ENCODE results near the gene PRKCA. TPM values are rescaled to one million over a fixed set of nuclear protein-coding genes. Genes with fewer than 3 reads are reported as not detected.

Gene PRKCA
- total and polyA plus RNA-seq, 10 of the 15 experiments (the other 5 are each of a cell fraction or from before 2014, with no cell fraction given) = 0.11 to 14.6 (median 0.72) TPM

DNA sequence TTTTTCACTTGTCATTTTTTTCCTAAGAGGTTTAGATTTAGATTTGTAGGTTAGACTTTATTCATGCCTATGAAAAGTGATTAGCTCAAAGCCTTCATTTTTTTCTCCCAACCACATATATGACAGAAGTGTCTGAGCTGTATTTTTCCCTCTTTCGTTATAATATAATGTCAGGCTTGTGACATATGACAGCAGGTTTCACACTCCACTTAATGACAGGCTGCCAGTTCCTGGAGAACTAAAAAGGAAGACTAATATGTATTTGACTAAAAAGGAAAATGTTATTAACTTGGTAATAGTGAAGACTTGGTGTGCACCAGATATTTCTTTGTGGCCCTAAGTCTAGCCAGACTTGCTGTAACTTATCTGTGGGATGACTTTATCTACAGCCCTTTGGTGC, 331.8 kb downstream of the PRKCA start:
- ATAC-seq (no peak), DNase-seq (ENCODE audit: low read depth, low spot score) (no peak), FAIRE-seq (no peak)
- WGBS (ENCODE audit: insufficient coverage, insufficient replicate concordance, low lambda C conversion rate, missing lambda C conversion rate) = 0% methylated on average over 1 of the region's 1 CpG
- ChIA-PET CTCF (interaction anchor here (0.7 to 1.6 kb wide), 4 partner anchors 14 to 70 kb away, joined by 3 to 5 read pairs (median 3); no protein-coding TSS in a partner anchor), SMC1A (ENCODE audit: uncharacterized antibody, unreplicated experiment) (interaction anchor here (0.8 to 1.1 kb wide), 2 partner anchors 14 to 36 kb away, joined by 3 read pairs; no protein-coding TSS in a partner anchor), POLR2A (no interaction called here), RAD21 (ENCODE audit: unreplicated experiment) (interaction anchor here (2.3 kb wide), 1 partner anchor 71 kb away, joined by 13 read pairs; no protein-coding TSS in a partner anchor)
- Histone ChIP-seq H3K4me3 (no peak overlapping the region), H3K4me2 (ENCODE audit: control insufficient read depth, insufficient read depth) (no peak overlapping the region), H2AFZ (ENCODE audit: control insufficient read depth, low read depth, low read length) (no peak overlapping the region), H3K36me3 (ENCODE audit: control insufficient read depth in 2 of 2, insufficient read depth in 2 of 2, low read length in 1 of 2) (no peaks in the 10 kb centered on the region), H3K4me1 (ENCODE audit: control insufficient read depth, insufficient read depth, low read length) (no peaks in the 10 kb centered on the region), H3K27me3 (replicated peaks in 1 of 2; ENCODE audit: control insufficient read depth in 2 of 2, insufficient read depth in 2 of 2, low read length in 1 of 2) (no peaks in the 10 kb centered on the region), H3K9me3 (replicated peaks; ENCODE audit: control insufficient read depth, insufficient read depth, low read length) (no peaks in the 10 kb centered on the region), H3K9ac (ENCODE audit: control insufficient read depth, insufficient read depth, low read length) (no peak overlapping the region), H4K20me1 (ENCODE audit: control insufficient read depth, insufficient read depth) (no peaks in the 10 kb centered on the region), H3K79me2 (ENCODE audit: control insufficient read depth, insufficient read depth, low read length) (no peaks in the 10 kb centered on the region), H3K27ac (ENCODE audit: control insufficient read depth, insufficient read depth) (no peak overlapping the region)
- in situ Hi-C loops (cut with MboI) (no loop called here), intact Hi-C loops (cut with micrococcal nuclease; ENCODE audit: unreplicated experiment) (no loop called here)
- no peak for TF ChIP-seq MXI1 (IDR thresholded peaks at IDR 0.05; ENCODE audit: low read depth, low read length)
- TF ChIP-seq NFYA (IDR thresholded peaks at IDR 0.05; ENCODE audit: borderline replicate concordance, low read depth, low read length) = no peak
- TF ChIP-seq RELA (IDR thresholded peaks at IDR 0.05; ENCODE audit: borderline replicate concordance, partially characterized antibody) = no peak
- TF ChIP-seq, protein P1, sequence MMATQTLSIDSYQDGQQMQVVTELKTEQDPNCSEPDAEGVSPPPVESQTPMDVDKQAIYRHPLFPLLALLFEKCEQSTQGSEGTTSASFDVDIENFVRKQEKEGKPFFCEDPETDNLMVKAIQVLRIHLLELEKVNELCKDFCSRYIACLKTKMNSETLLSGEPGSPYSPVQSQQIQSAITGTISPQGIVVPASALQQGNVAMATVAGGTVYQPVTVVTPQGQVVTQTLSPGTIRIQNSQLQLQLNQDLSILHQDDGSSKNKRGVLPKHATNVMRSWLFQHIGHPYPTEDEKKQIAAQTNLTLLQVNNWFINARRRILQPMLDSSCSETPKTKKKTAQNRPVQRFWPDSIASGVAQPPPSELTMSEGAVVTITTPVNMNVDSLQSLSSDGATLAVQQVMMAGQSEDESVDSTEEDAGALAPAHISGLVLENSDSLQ (IDR thresholded peaks at IDR 0.05) = no peak
- TF ChIP-seq RBBP5 (conservative IDR thresholded peaks at IDR 0.05) = no peak
- no peak for TF ChIP-seq BRCA1 (IDR thresholded peaks at IDR 0.05; ENCODE audit: low read depth, low read length)
- no peak for TF ChIP-seq JUNB (IDR thresholded peaks at IDR 0.05)
- no peak for TF ChIP-seq CHD4 (IDR thresholded peaks at IDR 0.05)
- no peak for TF ChIP-seq TCF3 (IDR thresholded peaks at IDR 0.05; ENCODE audit: borderline replicate concordance, insufficient read depth, low read depth, low read length)
- no TSS peak for BruUV-seq (replicated peaks)

Measured in GM12878 (cell line).